ENCODE results near the gene BCAR3.

DNA sequence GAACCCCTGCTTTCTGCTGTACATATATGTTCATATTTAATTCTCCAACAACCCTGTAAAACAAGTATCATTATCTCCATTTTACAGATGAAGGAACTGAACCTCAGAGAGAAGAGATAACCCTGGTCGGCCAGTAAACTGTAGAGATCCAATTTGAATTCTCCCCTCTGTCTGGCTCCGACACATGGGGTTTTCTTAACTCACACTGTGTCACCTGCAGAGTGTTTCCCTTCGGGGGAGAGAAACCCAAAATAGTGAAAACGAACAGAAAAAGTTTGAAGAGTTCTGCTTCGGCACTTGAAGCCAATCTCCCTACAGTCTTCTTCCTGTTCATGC is 17.4 kb upstream of the BCAR3 start:
- TF ChIP-seq POLR2AphosphoS5 (IDR thresholded peaks at IDR 0.05) (no peak), POLR2A (IDR thresholded peaks at IDR 0.05) (no peak), EP300 (IDR thresholded peaks at IDR 0.05) (no peak)
- TF ChIP-seq, protein P1, sequence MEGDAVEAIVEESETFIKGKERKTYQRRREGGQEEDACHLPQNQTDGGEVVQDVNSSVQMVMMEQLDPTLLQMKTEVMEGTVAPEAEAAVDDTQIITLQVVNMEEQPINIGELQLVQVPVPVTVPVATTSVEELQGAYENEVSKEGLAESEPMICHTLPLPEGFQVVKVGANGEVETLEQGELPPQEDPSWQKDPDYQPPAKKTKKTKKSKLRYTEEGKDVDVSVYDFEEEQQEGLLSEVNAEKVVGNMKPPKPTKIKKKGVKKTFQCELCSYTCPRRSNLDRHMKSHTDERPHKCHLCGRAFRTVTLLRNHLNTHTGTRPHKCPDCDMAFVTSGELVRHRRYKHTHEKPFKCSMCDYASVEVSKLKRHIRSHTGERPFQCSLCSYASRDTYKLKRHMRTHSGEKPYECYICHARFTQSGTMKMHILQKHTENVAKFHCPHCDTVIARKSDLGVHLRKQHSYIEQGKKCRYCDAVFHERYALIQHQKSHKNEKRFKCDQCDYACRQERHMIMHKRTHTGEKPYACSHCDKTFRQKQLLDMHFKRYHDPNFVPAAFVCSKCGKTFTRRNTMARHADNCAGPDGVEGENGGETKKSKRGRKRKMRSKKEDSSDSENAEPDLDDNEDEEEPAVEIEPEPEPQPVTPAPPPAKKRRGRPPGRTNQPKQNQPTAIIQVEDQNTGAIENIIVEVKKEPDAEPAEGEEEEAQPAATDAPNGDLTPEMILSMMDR (IDR thresholded peaks at IDR 0.05): no peak
